ENCODE results near the gene IL17RD. TPM values are rescaled to one million over a fixed set of nuclear protein-coding genes. Genes with fewer than 3 reads are reported as not detected.

Gene IL17RD
- total and polyA plus RNA-seq, 2 experiments from 2014 or later = 10.7 to 104 TPM

- no peak for TF ChIP-seq REST (IDR thresholded peaks at IDR 0.05; ENCODE audit: unreplicated experiment)
Observed at GRCh38 chr3:57061556-57061955, 103.6 kb downstream of the IL17RD start (continued).

DNA sequence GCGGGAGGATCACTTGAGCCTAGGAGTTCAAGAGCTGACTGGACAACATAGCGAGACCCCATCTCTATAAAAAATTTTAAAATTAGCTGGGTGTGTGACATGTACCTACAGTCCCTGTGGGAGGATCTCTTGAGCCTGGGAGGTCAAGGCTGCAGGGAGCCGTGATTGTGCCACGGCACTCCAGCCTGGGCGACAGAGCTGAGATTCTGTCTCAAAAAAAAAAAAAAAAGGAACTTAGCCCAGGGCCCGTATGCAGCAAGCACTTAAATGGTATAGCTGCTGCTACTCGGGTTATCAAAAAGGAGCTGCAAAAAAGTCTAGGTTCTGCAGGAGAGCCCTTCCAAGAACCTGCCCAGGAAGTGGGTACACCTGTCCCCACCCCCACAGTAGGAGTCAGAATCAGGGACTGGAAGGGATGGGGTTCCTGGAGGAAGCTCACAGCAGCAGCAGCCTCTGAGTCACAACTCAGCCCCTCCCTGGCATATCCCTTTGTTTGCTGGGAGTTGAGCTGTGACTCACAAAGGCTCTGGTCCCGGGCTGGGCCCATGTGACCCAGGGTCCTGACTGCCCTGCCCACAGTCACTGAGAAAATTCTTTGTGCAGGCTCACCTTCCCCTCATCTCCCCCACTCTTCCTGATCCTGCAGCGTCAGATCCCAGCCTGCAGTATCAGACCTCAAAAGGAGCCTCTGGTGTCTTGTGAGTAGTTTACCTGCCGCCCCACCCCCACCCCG lies 104.9 kb downstream of the IL17RD start, which contains the start of gene SPATA12:
SPATA12 (plus strand) TSS at position 576 of the 733 bp plus-strand sequence. CDS start 13,031 bp downstream, outside the sequence.
- ATAC-seq = peak; percentile 93
- H3K79me2 ChIP-seq (replicated peaks; ENCODE audit: insufficient read depth) = no peaks in the 10 kb centered on the region
- no peaks in the 10 kb centered on the region for H3K9me2 ChIP-seq (ENCODE audit: insufficient read depth)
- no peak within 1 kb of the TSS for H2AFZ ChIP-seq
- Mint-ChIP-seq H3K4me3 (peak within 1 kb of the TSS; percentile 58; the same call in 2 of the 3 replicates), H3K9me3 (no peaks in the 10 kb centered on the region), H3K27ac (peak within 1 kb of the TSS; percentile 99), H3K36me3 (ENCODE audit: low read depth) (no peaks in the 10 kb centered on the region; the same call in 2 of the 3 replicates), H3K27me3 (ENCODE audit: insufficient read depth, low read depth, poor library complexity) (peaks cover 3% of the 10 kb centered on the region), H3K4me1 (peaks cover 29% of the 10 kb centered on the region)
- H3K27me3 ChIP-seq (ENCODE audit: insufficient read depth) = no peaks in the 10 kb centered on the region
- H3K4me1 ChIP-seq (ENCODE audit: insufficient read depth) = peaks cover 22% of the 10 kb centered on the region
- no peak within 1 kb of the TSS for H3K4me3 ChIP-seq
- H3K4me2 ChIP-seq = peak within 1 kb of the TSS; percentile 31; the same call in 1 of the 2 replicates
- H4K20me1 ChIP-seq (replicated peaks; ENCODE audit: insufficient read depth) = no peaks in the 10 kb centered on the region
- DNase-seq (ENCODE audit: low spot score) = peak; percentile 92
- TF ChIP-seq STAT1 (IDR thresholded peaks at IDR 0.05; ENCODE audit: unreplicated experiment) (no peak), CREB1 (CRISPR knock-in tag; IDR thresholded peaks at IDR 0.05; ENCODE audit: low read depth) (peak; percentile 52)
- 0 out of 2 replicates have a peak, but pooled peaks cover 2% of the 10 kb centered on the region for H3F3A ChIP-seq (replicated peaks; ENCODE audit: low read depth)
- H3K27ac ChIP-seq (ENCODE audit: low read depth) = peak within 1 kb of the TSS; percentile 85
- no peaks in the 10 kb centered on the region for H3K36me3 ChIP-seq (ENCODE audit: insufficient read depth)

DNA sequence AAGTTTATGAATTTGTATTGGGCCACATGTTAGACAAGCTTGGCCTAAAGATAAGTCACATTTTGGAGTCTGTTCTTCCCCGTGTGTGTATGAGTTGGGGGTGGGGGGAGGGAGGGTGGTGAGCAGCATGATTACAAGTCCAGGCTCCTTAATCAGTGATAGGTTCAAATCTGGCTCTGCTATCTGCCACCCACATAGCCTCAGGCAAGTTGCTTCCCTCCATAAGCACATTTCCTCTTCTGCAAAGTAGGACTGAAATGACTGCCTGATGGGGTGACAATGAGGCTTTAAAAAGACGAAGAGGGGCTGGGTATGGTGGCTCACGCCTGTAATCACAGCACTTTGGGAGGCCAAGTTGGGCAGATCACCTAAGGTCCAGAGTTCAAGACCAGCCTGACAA lies 105.7 kb downstream of the IL17RD start:
- no peak overlapping the region for H2AFZ ChIP-seq
- no peaks in the 10 kb centered on the region for H4K20me1 ChIP-seq (replicated peaks; ENCODE audit: insufficient read depth)
- H3K9me2 ChIP-seq (ENCODE audit: insufficient read depth) = no peaks in the 10 kb centered on the region
- no peaks in the 10 kb centered on the region for H3F3A ChIP-seq (replicated peaks; ENCODE audit: low read depth)
- DNase-seq (ENCODE audit: low spot score) (no peak), ATAC-seq (no peak)
- no peak overlapping the region for H3K4me3 Mint-ChIP-seq
- H3K27me3 Mint-ChIP-seq (ENCODE audit: insufficient read depth, low read depth, poor library complexity) = peaks cover 3% of the 10 kb centered on the region
- no peaks in the 10 kb centered on the region for H3K79me2 ChIP-seq (replicated peaks; ENCODE audit: insufficient read depth)
- H3K27me3 ChIP-seq (ENCODE audit: insufficient read depth) = no peaks in the 10 kb centered on the region
- H3K27ac Mint-ChIP-seq = peak overlapping the region; percentile 39; the same call in 1 of the 2 replicates
- H3K4me3 ChIP-seq = no peak overlapping the region
- no peaks in the 10 kb centered on the region for H3K9me3 Mint-ChIP-seq
- H3K4me1 ChIP-seq (ENCODE audit: insufficient read depth) = peaks cover 22% of the 10 kb centered on the region
- H3K36me3 Mint-ChIP-seq (ENCODE audit: low read depth) = no peaks in the 10 kb centered on the region; the same call in 2 of the 3 replicates
- H3K36me3 ChIP-seq (ENCODE audit: insufficient read depth) = no peaks in the 10 kb centered on the region
- H3K27ac ChIP-seq (ENCODE audit: low read depth) = peak overlapping the region; percentile 26; the same call in 1 of the 2 replicates
- no peak overlapping the region for H3K4me2 ChIP-seq
- H3K4me1 Mint-ChIP-seq = peaks cover 29% of the 10 kb centered on the region
- TF ChIP-seq ETS1 (IDR thresholded peaks at IDR 0.05) (no peak), ZNF331 (CRISPR knock-in tag; IDR thresholded peaks at IDR 0.05; ENCODE audit: low read depth) (no peak), NANOG (IDR thresholded peaks at IDR 0.05; ENCODE audit: borderline replicate concordance) (no peak)
- TF ChIP-seq, protein P1, sequence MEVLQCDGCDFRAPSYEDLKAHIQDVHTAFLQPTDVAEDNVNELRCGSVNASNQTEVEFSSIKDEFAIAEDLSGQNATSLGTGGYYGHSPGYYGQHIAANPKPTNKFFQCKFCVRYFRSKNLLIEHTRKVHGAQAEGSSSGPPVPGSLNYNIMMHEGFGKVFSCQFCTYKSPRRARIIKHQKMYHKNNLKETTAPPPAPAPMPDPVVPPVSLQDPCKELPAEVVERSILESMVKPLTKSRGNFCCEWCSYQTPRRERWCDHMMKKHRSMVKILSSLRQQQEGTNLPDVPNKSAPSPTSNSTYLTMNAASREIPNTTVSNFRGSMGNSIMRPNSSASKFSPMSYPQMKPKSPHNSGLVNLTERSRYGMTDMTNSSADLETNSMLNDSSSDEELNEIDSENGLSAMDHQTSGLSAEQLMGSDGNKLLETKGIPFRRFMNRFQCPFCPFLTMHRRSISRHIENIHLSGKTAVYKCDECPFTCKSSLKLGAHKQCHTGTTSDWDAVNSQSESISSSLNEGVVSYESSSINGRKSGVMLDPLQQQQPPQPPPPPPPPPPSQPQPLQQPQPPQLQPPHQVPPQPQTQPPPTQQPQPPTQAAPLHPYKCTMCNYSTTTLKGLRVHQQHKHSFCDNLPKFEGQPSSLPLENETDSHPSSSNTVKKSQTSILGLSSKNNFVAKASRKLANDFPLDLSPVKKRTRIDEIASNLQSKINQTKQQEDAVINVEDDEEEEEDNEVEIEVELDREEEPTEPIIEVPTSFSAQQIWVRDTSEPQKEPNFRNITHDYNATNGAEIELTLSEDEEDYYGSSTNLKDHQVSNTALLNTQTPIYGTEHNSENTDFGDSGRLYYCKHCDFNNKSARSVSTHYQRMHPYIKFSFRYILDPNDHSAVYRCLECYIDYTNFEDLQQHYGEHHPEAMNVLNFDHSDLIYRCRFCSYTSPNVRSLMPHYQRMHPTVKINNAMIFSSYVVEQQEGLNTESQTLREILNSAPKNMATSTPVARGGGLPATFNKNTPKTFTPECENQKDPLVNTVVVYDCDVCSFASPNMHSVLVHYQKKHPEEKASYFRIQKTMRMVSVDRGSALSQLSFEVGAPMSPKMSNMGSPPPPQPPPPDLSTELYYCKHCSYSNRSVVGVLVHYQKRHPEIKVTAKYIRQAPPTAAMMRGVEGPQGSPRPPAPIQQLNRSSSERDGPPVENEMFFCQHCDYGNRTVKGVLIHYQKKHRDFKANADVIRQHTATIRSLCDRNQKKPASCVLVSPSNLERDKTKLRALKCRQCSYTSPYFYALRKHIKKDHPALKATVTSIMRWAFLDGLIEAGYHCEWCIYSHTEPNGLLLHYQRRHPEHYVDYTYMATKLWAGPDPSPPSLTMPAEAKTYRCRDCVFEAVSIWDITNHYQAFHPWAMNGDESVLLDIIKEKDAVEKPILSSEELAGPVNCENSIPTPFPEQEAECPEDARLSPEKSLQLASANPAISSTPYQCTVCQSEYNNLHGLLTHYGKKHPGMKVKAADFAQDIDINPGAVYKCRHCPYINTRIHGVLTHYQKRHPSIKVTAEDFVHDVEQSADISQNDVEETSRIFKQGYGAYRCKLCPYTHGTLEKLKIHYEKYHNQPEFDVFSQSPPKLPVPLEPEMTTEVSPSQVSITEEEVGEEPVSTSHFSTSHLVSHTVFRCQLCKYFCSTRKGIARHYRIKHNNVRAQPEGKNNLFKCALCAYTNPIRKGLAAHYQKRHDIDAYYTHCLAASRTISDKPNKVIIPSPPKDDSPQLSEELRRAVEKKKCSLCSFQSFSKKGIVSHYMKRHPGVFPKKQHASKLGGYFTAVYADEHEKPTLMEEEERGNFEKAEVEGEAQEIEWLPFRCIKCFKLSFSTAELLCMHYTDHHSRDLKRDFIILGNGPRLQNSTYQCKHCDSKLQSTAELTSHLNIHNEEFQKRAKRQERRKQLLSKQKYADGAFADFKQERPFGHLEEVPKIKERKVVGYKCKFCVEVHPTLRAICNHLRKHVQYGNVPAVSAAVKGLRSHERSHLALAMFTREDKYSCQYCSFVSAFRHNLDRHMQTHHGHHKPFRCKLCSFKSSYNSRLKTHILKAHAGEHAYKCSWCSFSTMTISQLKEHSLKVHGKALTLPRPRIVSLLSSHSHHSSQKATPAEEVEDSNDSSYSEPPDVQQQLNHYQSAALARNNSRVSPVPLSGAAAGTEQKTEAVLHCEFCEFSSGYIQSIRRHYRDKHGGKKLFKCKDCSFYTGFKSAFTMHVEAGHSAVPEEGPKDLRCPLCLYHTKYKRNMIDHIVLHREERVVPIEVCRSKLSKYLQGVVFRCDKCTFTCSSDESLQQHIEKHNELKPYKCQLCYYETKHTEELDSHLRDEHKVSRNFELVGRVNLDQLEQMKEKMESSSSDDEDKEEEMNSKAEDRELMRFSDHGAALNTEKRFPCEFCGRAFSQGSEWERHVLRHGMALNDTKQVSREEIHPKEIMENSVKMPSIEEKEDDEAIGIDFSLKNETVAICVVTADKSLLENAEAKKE (CRISPR knock-in tag; IDR thresholded peaks at IDR 0.05) = no peak
